ENCODE results near the gene WDR59.

- no peak for TF ChIP-seq CTCF (IDR thresholded peaks at IDR 0.05)
- TF ChIP-seq POLR2A (IDR thresholded peaks at IDR 0.05) = no peak
These were observed 80.8 kb downstream of the WDR59 start for GRCh38 chr16:74903901-74904678.

Measured in heart left ventricle (tissue), 13 donors.